ENCODE results near the gene DOCK8.

DNA sequence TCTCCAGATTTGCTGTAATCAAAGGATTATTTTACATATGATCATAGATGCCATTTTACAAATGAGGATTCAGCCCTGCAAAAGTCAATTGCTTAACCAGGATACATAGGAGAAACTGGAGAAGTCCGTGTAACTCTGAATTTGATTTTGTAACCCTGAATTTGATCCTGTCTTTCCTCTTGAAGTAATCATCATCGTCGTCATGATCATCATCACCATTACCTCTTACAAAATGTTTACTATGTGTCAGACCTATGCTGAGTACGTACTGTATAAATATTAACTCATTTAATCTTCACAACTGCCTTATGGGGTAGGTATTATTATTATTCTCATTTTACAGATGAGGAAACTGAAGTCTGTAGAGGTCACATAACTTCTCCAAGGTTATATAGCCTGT lies 271.5 kb downstream of the DOCK8 start:
- no peak for TF ChIP-seq EZH2phosphoT487 (IDR thresholded peaks at IDR 0.05; ENCODE audit: insufficient read depth, low read depth)
- TF ChIP-seq EZH2 (IDR thresholded peaks at IDR 0.05; ENCODE audit: insufficient read depth, poor library complexity, severe bottlenecking), result no peak

Data from GM23248 (cell line).